GM19467 (cell line): Measurements from ENCODE around the gene CD40.

Experiments
- ATAC-seq: cut with Tn5 transposase; IDR thresholded peaks from one replicate; pipeline ENCODE4 v1.9.1; 2021; ENCODE audit warnings: mild to moderate bottlenecking, moderate library complexity; ENCODE audit not compliant: unreplicated experiment

CD40 gene

GRCh38 chr20:46121184-46121930, 3.2 kb downstream of the CD40 start:
- ATAC-seq = no peak

GRCh38 chr20:46122071-46122470, 4.0 kb downstream of the CD40 start:
- ATAC-seq = no peak

- no peak for ATAC-seq
These were observed 4.7 kb downstream of the CD40 start for GRCh38 chr20:46122516-46123481.

GRCh38 chr20:46123482-46124245, 5.5 kb downstream of the CD40 start:
- no peak for ATAC-seq

GRCh38 chr20:46126440-46127056, 8.4 kb downstream of the CD40 start:
- no peak for ATAC-seq

- ATAC-seq = no peak
These were observed 9.4 kb downstream of the CD40 start for GRCh38 chr20:46127396-46128010.

- no peak for ATAC-seq
These were observed 10.4 kb downstream of the CD40 start for GRCh38 chr20:46128310-46129151.

- no peak for ATAC-seq
These were observed 11.9 kb downstream of the CD40 start for GRCh38 chr20:46129955-46130481.

- ATAC-seq = no peak
These were observed 12.4 kb downstream of the CD40 start for GRCh38 chr20:46130534-46130933.

- no peak for ATAC-seq
These were observed 13.3 kb downstream of the CD40 start for GRCh38 chr20:46131396-46131795.

GRCh38 chr20:46132705-46133120, 14.6 kb downstream of the CD40 start:
- ATAC-seq = peak; percentile 45

- ATAC-seq = no peak
These were observed 16.0 kb downstream of the CD40 start for GRCh38 chr20:46133886-46134654.

- no peak for ATAC-seq
These were observed 16.6 kb downstream of the CD40 start for GRCh38 chr20:46134716-46135115.

- ATAC-seq = no peak
These were observed 17.9 kb downstream of the CD40 start for GRCh38 chr20:46135856-46136633.

GRCh38 chr20:46137816-46138215, 19.7 kb downstream of the CD40 start:
- no peak for ATAC-seq

GRCh38 chr20:46139266-46139889, 21.3 kb downstream of the CD40 start:
- ATAC-seq = no peak

GRCh38 chr20:46139908-46140482, 21.9 kb downstream of the CD40 start:
- no peak for ATAC-seq
